NCI-H446 (cell line): ENCODE results near the gene PUDP.
"Not testable (repeated sequence)": the region's sequence is repeated elsewhere in the genome, so short reads cannot be mapped to it uniquely, and the experiment has no call there.

ENCODE experiments used
- DNase-seq, 2 experiments: peaks; one replicate each; lab custom pipeline; 2025; lab: John Stamatoyannopoulos, UW

PUDP gene

GRCh38 chrX:7109049-7109531 is 38.9 kb downstream of the PUDP start:
- no peak for DNase-seq

- no peak for DNase-seq
Measured at GRCh38 chrX:7108030-7108429, 39.9 kb downstream of the PUDP start.

- DNase-seq: no peak
Measured at GRCh38 chrX:7106649-7107048, 41.3 kb downstream of the PUDP start.

GRCh38 chrX:7102119-7102518 is 45.8 kb downstream of the PUDP start:
- no peak for DNase-seq

- no peak for DNase-seq
Measured at GRCh38 chrX:7100022-7100421, 47.9 kb downstream of the PUDP start.

GRCh38 chrX:7095657-7096056 is 52.3 kb downstream of the PUDP start:
- not testable (repeated sequence) for DNase-seq

GRCh38 chrX:7093305-7093704 is 54.6 kb downstream of the PUDP start:
- DNase-seq: no peak

GRCh38 chrX:7092543-7092942 is 55.4 kb downstream of the PUDP start:
- no peak for DNase-seq

- DNase-seq: no peak
Measured at GRCh38 chrX:7091923-7092322, 56.0 kb downstream of the PUDP start.

- no peak for DNase-seq
Measured at GRCh38 chrX:7090641-7091040, 57.3 kb downstream of the PUDP start.

- no peak for DNase-seq
Measured at GRCh38 chrX:7088968-7089615, 58.9 kb downstream of the PUDP start.

- no peak for DNase-seq
Measured at GRCh38 chrX:7086384-7086783, 61.6 kb downstream of the PUDP start.

- no peak for DNase-seq
Measured at GRCh38 chrX:7085879-7086278, 62.1 kb downstream of the PUDP start.

- DNase-seq: no peak
Measured at GRCh38 chrX:7084841-7085240, 63.1 kb downstream of the PUDP start.

- DNase-seq: no peak
Measured at GRCh38 chrX:7083468-7084396, 64.2 kb downstream of the PUDP start.

GRCh38 chrX:7083021-7083420 is 64.9 kb downstream of the PUDP start:
- DNase-seq: no peak

- DNase-seq: no peak
Measured at GRCh38 chrX:7082556-7082955, 65.4 kb downstream of the PUDP start.

GRCh38 chrX:7077241-7078230 is 70.4 kb downstream of the PUDP start:
- no peak for DNase-seq

- DNase-seq: no peak
Measured at GRCh38 chrX:7076245-7076661, 71.7 kb downstream of the PUDP start.

GRCh38 chrX:7074908-7075204 is 73.1 kb downstream of the PUDP start:
- DNase-seq: no peak

- no peak for DNase-seq
Measured at GRCh38 chrX:7074148-7074907, 73.6 kb downstream of the PUDP start.
